Measurements from ENCODE around the gene FRK.
"Not testable (repeated sequence)": the region's sequence is repeated elsewhere in the genome, so short reads cannot be mapped to it uniquely, and the experiment has no call there.

Gene FRK

GRCh38 chr6:116073765-116074440, 13.2 kb upstream of the FRK start:
- DNase-seq: no peak

GRCh38 chr6:116072368-116072767, 11.7 kb upstream of the FRK start:
- no peak for DNase-seq

GRCh38 chr6:116070616-116071389, 10.1 kb upstream of the FRK start:
- DNase-seq: no peak

- DNase-seq: no peak
These were observed 9.4 kb upstream of the FRK start for GRCh38 chr6:116070101-116070500.

GRCh38 chr6:116066789-116067188, 6.1 kb upstream of the FRK start:
- no peak for DNase-seq

GRCh38 chr6:116064666-116065065, 4.0 kb upstream of the FRK start:
- DNase-seq: no peak

DNA sequence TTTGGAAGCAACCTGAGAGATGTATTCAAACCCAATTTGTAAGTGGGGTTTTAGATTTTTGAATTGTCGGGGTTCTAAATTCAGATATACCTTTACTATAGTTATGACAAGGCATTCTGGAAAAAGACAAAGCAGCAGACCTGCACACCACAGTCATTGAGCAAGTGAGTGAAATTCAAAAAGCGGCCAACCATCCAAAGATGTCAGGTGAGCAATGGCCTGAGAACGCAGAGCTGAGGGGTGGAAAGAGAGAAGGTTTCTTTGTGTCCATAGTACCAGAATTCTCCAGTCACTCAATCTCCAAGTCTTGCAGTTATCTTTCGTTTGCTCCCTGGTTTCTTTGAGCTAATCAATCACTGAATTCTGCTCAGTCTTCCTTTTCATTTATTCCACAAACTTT, 1.8 kb upstream of the FRK start:
- no peak for DNase-seq

DNA sequence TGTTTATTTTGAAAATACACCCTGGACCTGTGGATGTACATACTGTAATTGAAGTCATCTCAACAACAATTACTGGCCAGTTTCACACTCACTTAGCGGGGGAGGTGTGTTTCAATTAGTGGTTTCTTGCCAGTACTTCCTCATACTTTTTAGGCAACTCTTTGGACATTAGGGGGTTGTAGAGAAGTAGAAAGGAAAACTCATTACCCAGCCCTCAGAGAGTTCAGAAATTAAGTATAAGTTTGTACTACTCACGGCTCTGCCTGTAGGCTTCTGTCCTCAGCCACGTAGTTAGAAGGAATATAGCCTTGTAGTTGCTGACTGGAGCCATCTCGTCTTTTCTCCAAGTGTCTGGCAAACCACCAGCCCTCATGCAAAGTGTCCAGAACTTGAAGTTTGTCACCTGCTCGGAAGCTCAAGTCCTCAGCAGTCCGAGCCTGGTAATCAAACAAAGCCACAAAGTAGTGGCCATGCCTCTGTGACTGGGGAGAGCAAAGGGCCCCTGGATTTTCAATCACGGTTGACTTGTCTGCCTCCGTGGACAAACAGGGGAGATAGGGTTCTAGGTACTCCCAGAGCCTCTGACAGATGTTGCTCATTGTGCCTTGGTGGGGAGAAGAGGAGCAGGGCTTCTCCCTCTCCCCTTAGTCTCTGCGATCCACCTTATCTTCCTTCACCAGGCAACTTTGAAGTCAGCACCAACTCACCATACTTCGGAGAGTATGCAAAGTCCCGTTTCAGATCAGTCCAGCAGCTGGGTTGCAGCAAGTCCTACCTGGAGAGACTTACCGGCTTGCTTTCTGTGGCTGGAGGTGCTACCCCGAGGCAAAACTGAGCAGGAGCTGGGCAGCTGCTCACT, 749 bp downstream of the FRK start:
- DNase-seq: no peak

- no peak for DNase-seq
These were observed 2.9 kb downstream of the FRK start for GRCh38 chr6:116057766-116058165.

DNA sequence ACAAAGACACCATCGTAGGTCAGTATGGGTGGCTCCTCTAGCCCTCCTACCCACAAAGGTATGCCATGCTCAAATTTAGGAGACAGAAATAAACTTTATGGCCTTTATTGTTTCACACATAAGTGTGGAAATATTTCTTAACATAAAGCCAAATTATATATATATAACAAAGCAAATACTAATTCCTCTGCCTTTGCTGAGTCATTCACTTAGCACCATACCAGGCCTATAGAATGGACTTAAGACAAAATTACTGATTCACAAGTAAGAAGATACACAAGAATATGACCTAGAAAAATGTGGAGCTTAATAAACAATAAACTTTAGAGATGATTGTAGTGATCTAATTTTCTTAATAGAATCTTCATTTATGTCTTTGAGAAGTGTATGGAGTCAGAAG, 5.2 kb downstream of the FRK start:
- no peak for DNase-seq

GRCh38 chr6:116051244-116051643, 9.4 kb downstream of the FRK start:
- no peak for DNase-seq

GRCh38 chr6:116050737-116051136, 10.0 kb downstream of the FRK start:
- DNase-seq: no peak

GRCh38 chr6:116049321-116049720, 11.4 kb downstream of the FRK start:
- DNase-seq: no peak

DNA sequence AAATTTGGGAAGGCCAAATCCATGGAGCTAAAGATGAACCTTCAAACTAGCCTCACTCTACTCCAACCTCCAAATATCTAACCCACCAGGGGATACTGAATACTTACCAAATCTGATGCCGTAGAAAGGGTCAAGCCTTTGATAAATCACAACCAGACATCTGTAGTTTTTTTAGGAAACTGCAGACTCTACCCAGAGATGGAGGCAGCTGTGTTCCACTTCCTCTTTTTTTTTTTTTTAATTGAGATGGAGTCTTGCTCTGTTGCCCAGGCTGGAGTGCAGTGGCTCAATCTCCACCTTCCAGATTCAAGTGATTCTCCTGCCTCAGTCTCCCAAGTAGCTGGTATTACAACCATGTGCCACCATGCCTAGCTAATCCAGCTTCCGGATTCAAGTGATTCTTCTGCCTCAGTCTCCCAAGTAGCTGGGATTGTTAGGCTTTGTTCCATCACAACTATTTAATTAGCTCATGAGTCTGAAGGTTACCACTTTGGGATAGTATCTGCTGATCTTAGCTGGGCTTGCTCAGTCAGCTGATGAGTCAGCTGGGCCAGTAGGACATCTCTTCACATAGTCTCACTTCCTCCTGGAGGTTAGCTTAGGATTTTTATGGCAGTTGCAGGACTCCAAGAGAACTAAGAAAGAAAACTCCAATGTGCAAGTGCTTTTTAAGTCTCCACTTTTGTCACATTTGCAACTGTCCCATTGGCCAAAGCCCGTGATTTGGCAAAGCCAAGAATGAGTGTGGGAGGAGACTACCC, 13.3 kb downstream of the FRK start:
- DNase-seq: no peak

- no peak for DNase-seq
These were observed 14.0 kb downstream of the FRK start for GRCh38 chr6:116046737-116047136.

- DNase-seq: not testable (repeated sequence)
These were observed 14.4 kb downstream of the FRK start for GRCh38 chr6:116046272-116046671.

- no peak for DNase-seq
These were observed 18.8 kb downstream of the FRK start for GRCh38 chr6:116041934-116042333.

- no peak for DNase-seq
These were observed 19.7 kb downstream of the FRK start for GRCh38 chr6:116040993-116041392.

GRCh38 chr6:116036885-116037284, 23.8 kb downstream of the FRK start:
- DNase-seq: no peak

DNA sequence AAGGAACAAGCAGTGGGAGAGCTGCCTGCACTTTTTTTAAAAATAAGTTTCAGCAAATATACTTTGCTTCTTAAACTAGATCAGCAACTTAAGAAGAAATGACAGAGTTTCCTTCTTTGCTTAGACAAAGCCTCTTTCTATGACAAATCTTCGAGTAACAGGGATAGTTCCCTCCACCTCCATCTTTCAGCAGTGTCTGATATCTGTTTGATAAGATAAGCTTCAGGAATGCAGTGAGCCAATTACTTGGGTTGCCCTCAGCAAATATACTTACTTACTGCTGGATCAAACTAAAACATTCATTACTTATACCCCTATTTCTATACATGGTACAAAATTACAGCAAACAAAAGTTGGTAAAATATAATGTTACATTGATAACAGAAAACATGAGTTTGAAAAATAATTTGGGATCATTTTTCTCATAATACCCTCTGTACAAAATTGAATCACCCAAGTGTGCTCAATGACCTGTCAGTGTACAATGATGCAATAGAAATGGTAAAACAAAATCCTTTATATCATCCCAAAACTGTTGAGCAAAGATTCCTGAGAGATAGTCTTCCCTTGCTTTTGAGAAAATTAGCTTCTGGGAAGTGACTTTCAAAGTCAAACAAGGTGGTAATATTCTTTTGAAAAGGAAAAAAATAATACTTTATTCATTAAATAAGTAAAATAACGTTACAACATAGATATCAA, 24.5 kb downstream of the FRK start:
- DNase-seq: no peak

DNA sequence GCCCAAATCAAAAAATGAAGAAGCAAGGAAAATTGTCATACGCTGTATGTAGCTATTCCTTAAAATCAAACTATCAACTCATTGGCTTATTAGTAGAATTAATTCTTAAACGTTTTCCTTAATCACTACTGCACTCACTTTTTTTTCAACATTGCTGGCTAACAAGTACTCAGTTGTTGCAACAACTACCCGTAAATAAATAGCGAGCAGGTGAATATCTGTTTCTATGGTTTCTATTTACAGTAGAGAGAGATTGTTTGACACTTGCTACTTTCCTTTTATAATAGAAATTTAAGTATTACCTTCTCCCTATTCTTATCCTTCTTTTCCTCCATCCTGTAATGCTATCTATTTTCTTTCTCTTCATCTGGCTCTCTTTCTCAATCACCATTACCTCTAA, 25.1 kb downstream of the FRK start:
- DNase-seq: no peak

DNA sequence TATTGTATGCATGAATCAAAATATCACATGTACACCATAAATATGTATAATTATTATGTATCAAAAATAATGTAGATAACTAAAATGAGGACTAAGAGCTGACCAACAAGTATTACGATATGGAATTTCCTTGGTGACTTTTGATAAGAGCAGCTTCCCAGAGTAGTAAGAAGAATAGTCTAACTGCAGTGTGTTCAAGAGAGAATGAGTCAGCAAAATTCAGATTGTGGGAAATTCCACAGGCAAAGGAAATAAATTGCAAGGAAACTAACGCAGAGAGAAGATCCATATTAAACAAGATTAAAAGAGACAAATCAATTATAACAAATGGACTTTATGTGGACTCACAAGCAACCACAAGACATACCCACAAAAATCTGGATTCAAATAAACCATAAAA, 26.4 kb downstream of the FRK start:
- DNase-seq: no peak

Data from activated naive CD4-positive, alpha-beta T cell treated with Interleukin-2 at 50 U/mL for 16 hours (primary cell).